ENCODE data around the gene B4GALT5.

Gene B4GALT5

DNA sequence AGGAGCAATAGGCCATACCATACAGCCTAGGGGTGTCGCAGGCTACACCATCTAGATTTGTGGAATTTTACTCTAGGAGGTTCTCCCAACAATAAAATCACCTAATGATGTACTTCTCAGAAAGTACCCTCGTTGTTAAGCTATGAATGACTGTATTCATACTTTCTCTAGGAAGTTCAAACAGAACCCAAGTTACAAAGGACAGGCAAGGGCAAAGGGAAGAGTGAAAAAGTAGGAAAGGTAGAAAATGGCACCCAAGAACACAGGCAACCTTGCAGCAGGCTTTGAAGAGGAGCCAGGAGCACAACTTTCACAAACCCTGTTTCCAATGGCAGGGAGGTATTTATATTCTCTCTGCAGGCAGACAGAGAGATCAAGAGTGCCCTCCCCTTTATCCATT lies 67.2 kb downstream of the B4GALT5 start:
- Histone ChIP-seq H3K27me3 (ENCODE audit: insufficient read depth, low read depth) (no peaks in the 10 kb centered on the region), H3K27ac (no peak overlapping the region), H3K79me2 (ENCODE audit: insufficient read depth, low read depth) (no peaks in the 10 kb centered on the region), H4K20me1 (ENCODE audit: insufficient read depth) (no peaks in the 10 kb centered on the region), H3K4me1 (ENCODE audit: low read depth, poor library complexity, severe bottlenecking) (peaks cover 8% of the 10 kb centered on the region), H3K4me3 (IDR thresholded peaks at IDR 0.05; ENCODE audit: insufficient read depth, low read depth, low read length) (no peak overlapping the region), H3K36me3 (ENCODE audit: insufficient read depth) (peaks cover 3% of the 10 kb centered on the region; the same call in 1 of the 2 replicates), H3K4me2 (no peak overlapping the region), H2AFZ (ENCODE audit: low read depth) (no peak overlapping the region), H3K9ac (no peak overlapping the region)
- TF ChIP-seq, protein P1, sequence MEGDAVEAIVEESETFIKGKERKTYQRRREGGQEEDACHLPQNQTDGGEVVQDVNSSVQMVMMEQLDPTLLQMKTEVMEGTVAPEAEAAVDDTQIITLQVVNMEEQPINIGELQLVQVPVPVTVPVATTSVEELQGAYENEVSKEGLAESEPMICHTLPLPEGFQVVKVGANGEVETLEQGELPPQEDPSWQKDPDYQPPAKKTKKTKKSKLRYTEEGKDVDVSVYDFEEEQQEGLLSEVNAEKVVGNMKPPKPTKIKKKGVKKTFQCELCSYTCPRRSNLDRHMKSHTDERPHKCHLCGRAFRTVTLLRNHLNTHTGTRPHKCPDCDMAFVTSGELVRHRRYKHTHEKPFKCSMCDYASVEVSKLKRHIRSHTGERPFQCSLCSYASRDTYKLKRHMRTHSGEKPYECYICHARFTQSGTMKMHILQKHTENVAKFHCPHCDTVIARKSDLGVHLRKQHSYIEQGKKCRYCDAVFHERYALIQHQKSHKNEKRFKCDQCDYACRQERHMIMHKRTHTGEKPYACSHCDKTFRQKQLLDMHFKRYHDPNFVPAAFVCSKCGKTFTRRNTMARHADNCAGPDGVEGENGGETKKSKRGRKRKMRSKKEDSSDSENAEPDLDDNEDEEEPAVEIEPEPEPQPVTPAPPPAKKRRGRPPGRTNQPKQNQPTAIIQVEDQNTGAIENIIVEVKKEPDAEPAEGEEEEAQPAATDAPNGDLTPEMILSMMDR (conservative IDR thresholded peaks at IDR 0.05; ENCODE audit: low read depth, low read length) = no peak

DNA sequence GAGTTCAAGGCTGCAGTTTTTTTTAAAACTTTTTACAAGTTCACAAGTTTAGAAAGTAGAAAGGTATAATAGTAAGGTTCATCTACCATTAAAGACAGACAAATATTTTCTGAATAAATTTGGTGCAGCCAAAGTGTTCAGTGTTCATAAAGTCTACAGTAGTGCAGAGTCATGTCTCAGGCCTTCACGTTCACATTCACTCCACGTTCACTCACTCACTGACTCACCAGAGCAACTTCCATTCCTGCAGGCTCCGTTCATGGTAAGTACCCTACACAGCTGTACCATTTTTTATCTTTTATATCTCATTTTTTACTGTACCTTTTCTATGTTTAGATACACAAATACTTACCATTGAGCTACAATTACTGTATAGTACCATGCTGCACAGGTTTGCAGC lies 67.6 kb downstream of the B4GALT5 start:
- H4K20me1 ChIP-seq (ENCODE audit: insufficient read depth) = no peaks in the 10 kb centered on the region
- no peak overlapping the region for H2AFZ ChIP-seq (ENCODE audit: low read depth)
- peaks cover 7% of the 10 kb centered on the region for H3K4me1 ChIP-seq (ENCODE audit: low read depth, poor library complexity, severe bottlenecking)
- H3K79me2 ChIP-seq (ENCODE audit: insufficient read depth, low read depth) = no peaks in the 10 kb centered on the region
- TF ChIP-seq, protein P1 (conservative IDR thresholded peaks at IDR 0.05; ENCODE audit: low read depth, low read length) = no peak
- peaks cover 3% of the 10 kb centered on the region; the same call in 1 of the 2 replicates for H3K36me3 ChIP-seq (ENCODE audit: insufficient read depth)
- no peak overlapping the region for H3K4me2 ChIP-seq
- no peak overlapping the region for H3K9ac ChIP-seq
- H3K27me3 ChIP-seq (ENCODE audit: insufficient read depth, low read depth) = no peaks in the 10 kb centered on the region
- H3K4me3 ChIP-seq (IDR thresholded peaks at IDR 0.05; ENCODE audit: insufficient read depth, low read depth, low read length) = no peak overlapping the region
- H3K27ac ChIP-seq = no peak overlapping the region

DNA sequence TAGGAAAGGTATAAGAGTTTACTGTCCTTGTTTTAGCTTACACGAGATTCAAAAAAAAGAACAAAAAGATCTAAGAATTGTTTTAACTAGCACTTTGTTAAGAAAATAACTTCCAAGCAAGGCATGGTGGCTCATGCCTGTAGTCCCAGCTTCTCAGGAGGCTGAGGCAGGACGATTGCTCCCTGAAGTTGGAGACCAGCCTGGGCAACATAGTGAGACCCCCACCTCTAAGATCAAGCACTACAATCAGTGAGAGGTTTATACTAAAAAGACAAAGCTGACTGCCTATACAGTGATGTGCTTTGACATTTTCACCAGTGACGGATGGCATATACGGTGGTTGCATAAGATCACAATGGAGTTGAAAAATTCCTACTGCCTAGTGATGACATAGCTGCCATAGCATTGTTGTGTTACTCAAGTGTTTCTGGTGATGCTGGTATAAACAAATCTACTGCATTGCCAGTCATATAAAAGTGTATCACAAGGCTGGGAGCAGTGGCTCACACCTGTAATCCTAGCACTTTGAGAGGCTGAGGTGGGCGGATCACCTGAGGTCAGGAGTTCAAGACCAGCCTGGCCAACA lies 68.6 kb downstream of the B4GALT5 start:
- Histone ChIP-seq H4K20me1 (ENCODE audit: insufficient read depth) (no peaks in the 10 kb centered on the region), H2AFZ (ENCODE audit: low read depth) (no peak overlapping the region), H3K4me3 (IDR thresholded peaks at IDR 0.05; ENCODE audit: insufficient read depth, low read depth, low read length) (no peak overlapping the region), H3K27ac (no peak overlapping the region), H3K27me3 (ENCODE audit: insufficient read depth, low read depth) (no peaks in the 10 kb centered on the region), H3K4me2 (no peak overlapping the region), H3K9ac (no peak overlapping the region), H3K36me3 (ENCODE audit: insufficient read depth) (peaks cover 3% of the 10 kb centered on the region; the same call in 1 of the 2 replicates), H3K79me2 (ENCODE audit: insufficient read depth, low read depth) (no peaks in the 10 kb centered on the region), H3K4me1 (ENCODE audit: low read depth, poor library complexity, severe bottlenecking) (peaks cover 7% of the 10 kb centered on the region)
- TF ChIP-seq, protein P1 (conservative IDR thresholded peaks at IDR 0.05; ENCODE audit: low read depth, low read length) = no peak

DNA sequence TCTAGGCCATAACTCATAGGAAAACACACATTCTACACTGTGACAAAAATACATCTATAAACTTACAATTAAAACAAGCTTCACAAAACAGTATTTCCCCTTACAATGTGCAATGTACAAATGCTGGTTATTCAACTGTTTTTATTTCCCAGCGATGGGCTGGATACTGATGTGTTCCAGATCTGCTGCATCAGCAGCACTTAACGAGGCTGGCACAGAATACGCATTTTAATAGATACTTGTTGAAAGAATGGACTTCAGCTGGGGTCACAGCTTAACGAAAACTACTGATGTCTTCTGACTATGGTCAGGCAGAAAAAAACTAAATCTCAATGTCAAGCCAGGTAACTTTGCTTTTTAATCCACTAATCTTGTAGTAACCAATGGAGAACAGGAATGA lies 70.9 kb downstream of the B4GALT5 start:
- Histone ChIP-seq H3K27me3 (ENCODE audit: insufficient read depth, low read depth) (no peaks in the 10 kb centered on the region), H3K4me3 (IDR thresholded peaks at IDR 0.05; ENCODE audit: insufficient read depth, low read depth, low read length) (no peak overlapping the region), H3K79me2 (ENCODE audit: insufficient read depth, low read depth) (no peaks in the 10 kb centered on the region), H3K27ac (no peak overlapping the region), H3K9ac (no peak overlapping the region), H3K4me1 (ENCODE audit: low read depth, poor library complexity, severe bottlenecking) (peaks cover 7% of the 10 kb centered on the region), H4K20me1 (ENCODE audit: insufficient read depth) (no peaks in the 10 kb centered on the region), H3K4me2 (no peak overlapping the region), H3K36me3 (ENCODE audit: insufficient read depth) (peaks cover 3% of the 10 kb centered on the region; the same call in 1 of the 2 replicates), H2AFZ (ENCODE audit: low read depth) (no peak overlapping the region)
- TF ChIP-seq, protein P1 (conservative IDR thresholded peaks at IDR 0.05; ENCODE audit: low read depth, low read length) = no peak

All from KMS-11 (cell line).